Endothelial cell (in vitro differentiated cells): ENCODE results near the gene LRRN2. TPM values are rescaled to one million over a fixed set of nuclear protein-coding genes. Genes with fewer than 3 reads are reported as not detected.
"Not testable (repeated sequence)": the region's sequence is repeated elsewhere in the genome, so short reads cannot be mapped to it uniquely, and the experiment has no call there.

Experiments
- DNase-seq: peaks from one replicate; pipeline ENCODE4 v3.0.0; 2021; ENCODE audit warnings: low spot score
- H3K27ac Mint-ChIP-seq: one replicate; pipeline ENCODE4 v1.8.0; 2021; ENCODE audit warnings: mixed read lengths, inconsistent platforms; ENCODE audit not compliant: unreplicated experiment
- H3K27me3 Mint-ChIP-seq: one replicate; pipeline ENCODE4 v1.8.0; 2021; ENCODE audit warnings: mild to moderate bottlenecking, moderate library complexity, mixed read lengths, inconsistent platforms; ENCODE audit not compliant: unreplicated experiment
- H3K36me3 Mint-ChIP-seq: one replicate; pipeline ENCODE4 v1.8.0; 2021; ENCODE audit warnings: mild to moderate bottlenecking, low read depth, mixed read lengths, inconsistent platforms; ENCODE audit not compliant: unreplicated experiment
- H3K4me1 Mint-ChIP-seq: one replicate; pipeline ENCODE4 v1.8.0; 2021; ENCODE audit warnings: mild to moderate bottlenecking, mixed read lengths, inconsistent platforms; ENCODE audit not compliant: unreplicated experiment
- H3K4me3 Mint-ChIP-seq: one replicate; pipeline ENCODE4 v1.8.0; 2021; ENCODE audit warnings: mild to moderate bottlenecking, mixed read lengths, inconsistent platforms; ENCODE audit not compliant: unreplicated experiment
- H3K9me3 Mint-ChIP-seq: one replicate; pipeline ENCODE4 v1.8.0; 2021; ENCODE audit warnings: mixed read lengths, inconsistent platforms; ENCODE audit not compliant: unreplicated experiment
- total RNA-seq: library from RNA; stranded (reverse); fragmentation: NEBNext Ultra II Directional; extraction: Animal tissue kit (Norgen Biotek cat#: 25700); gene quantifications from one replicate; pipeline ENCODE4 v1.2.1, GENCODE V29; 2021; ENCODE audit not compliant: unreplicated experiment
- TF ChIP-seq, protein P1 (sequence below): fragments of 200-600 bp; sonication (generic); IDR thresholded peaks from one replicate; pipeline ENCODE4 v1.5.0; 2021; ENCODE audit warnings: antibody characterized with exemption; ENCODE audit not compliant: unreplicated experiment

The LRRN2 gene
- total RNA-seq, 1 donor from 2014 or later = 71.1 TPM

DNA sequence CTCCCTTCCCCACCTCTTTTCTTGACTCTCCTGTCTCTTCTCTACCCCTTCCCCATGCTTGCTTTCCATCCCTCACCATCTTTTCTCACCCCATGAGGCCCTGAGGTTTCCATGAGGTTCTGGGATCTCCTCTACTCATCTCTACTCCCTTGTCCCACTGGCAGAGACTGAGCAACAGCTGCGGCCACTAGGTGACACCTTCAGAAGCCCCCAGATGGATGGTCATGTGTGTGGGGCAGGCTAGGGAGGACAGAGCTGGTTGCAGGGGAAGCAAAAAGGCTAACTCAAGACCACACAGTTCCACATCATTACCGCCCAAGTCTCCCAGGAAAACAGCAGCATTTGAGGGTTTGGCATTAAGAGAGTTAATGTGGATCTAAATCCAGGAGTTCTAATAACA, 45.0 kb downstream of the LRRN2 start:
- Mint-ChIP-seq H3K27me3 (peaks cover 7% of the 10 kb centered on the region), H3K4me3 (no peak overlapping the region), H3K9me3 (no peaks in the 10 kb centered on the region), H3K27ac (no peak overlapping the region), H3K36me3 (peaks cover 4% of the 10 kb centered on the region), H3K4me1 (no peaks in the 10 kb centered on the region)
- no peak for DNase-seq
- TF ChIP-seq, protein P1, sequence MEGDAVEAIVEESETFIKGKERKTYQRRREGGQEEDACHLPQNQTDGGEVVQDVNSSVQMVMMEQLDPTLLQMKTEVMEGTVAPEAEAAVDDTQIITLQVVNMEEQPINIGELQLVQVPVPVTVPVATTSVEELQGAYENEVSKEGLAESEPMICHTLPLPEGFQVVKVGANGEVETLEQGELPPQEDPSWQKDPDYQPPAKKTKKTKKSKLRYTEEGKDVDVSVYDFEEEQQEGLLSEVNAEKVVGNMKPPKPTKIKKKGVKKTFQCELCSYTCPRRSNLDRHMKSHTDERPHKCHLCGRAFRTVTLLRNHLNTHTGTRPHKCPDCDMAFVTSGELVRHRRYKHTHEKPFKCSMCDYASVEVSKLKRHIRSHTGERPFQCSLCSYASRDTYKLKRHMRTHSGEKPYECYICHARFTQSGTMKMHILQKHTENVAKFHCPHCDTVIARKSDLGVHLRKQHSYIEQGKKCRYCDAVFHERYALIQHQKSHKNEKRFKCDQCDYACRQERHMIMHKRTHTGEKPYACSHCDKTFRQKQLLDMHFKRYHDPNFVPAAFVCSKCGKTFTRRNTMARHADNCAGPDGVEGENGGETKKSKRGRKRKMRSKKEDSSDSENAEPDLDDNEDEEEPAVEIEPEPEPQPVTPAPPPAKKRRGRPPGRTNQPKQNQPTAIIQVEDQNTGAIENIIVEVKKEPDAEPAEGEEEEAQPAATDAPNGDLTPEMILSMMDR = no peak

- H3K27me3 Mint-ChIP-seq = no peaks in the 10 kb centered on the region
- TF ChIP-seq, protein P1 = no peak
Measured at GRCh38 chr1:204634260-204634910, 51.2 kb downstream of the LRRN2 start.

DNA sequence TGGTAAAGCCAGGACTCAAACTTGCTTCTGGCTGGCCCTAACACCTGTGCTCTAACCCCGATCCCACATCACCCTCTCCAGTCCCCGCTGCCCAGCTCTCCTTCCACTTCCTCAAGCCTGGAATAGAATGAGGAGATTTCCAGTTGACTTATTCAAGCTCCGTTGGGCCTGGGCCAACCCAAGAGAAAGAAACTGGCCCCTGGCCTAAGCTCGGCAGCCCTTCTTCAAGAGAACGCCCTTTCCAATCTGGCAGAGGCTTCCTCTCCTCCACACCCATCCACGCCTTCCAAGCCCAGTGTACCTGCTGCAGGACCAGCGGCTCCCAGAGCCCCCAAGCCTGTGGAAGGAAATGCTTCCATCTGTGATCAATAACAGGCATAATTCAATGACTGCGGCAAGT, 51.9 kb downstream of the LRRN2 start:
- no peak for DNase-seq
- Mint-ChIP-seq H3K27me3 (no peaks in the 10 kb centered on the region), H3K4me1 (peaks cover 13% of the 10 kb centered on the region), H3K4me3 (no peak overlapping the region), H3K9me3 (no peaks in the 10 kb centered on the region), H3K36me3 (peaks cover 25% of the 10 kb centered on the region), H3K27ac (no peak overlapping the region)
- TF ChIP-seq, protein P1 = no peak

More at GRCh38 chr1:204634260-204634910, 51.2 kb downstream of the LRRN2 start:
- Mint-ChIP-seq H3K4me1 (peaks cover 8% of the 10 kb centered on the region), H3K27ac (no peak overlapping the region), H3K9me3 (no peaks in the 10 kb centered on the region), H3K4me3 (no peak overlapping the region), H3K36me3 (peaks cover 20% of the 10 kb centered on the region)
- DNase-seq = no peak

DNA sequence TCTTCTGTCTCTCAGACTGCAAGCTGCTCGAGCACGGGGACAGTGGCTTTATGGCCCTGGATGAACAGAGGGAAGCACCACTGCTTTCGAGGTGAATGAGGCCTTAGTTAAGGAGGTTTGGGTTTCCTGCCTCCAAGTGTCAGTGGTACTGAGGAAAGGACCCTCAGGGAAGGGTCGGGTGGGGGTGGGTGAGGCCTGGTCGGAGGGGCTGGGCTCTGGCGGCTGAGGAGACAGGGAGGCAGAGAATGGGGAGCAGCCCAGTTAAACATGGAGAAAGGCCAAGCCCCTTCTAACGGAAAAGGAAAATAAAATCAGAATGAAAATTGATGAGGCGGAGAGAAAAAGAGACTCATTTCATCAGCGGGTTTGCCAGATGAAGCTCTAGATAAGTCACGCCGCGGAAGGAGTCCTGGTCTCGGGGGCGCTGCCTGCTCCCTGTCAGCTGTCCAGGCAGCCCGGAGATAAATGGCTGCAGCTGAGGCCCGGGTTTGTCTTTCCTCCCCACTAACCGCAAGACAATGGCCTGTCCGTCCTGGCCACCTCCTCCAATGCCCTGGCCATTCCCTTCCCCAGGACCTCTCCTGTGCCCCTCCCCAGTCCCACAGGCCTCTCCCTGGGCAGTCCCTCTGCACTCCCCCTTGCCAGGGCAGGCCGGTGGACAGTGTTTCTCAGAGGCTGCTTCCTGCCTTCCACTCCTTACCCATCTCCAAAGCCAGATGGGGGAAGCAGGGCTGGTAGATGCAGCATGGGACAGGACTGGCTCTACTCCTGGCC, 55.2 kb downstream of the LRRN2 start:
- no peak overlapping the region for H3K27ac Mint-ChIP-seq
- TF ChIP-seq, protein P1 = no peak
- DNase-seq = no peak
- H3K4me3 Mint-ChIP-seq = no peak overlapping the region
- H3K4me1 Mint-ChIP-seq = peaks cover 27% of the 10 kb centered on the region
- peaks cover 33% of the 10 kb centered on the region for H3K36me3 Mint-ChIP-seq
- peaks cover 2% of the 10 kb centered on the region for H3K27me3 Mint-ChIP-seq
- H3K9me3 Mint-ChIP-seq = no peaks in the 10 kb centered on the region

- Mint-ChIP-seq H3K27ac (peak overlapping the region; percentile 32), H3K36me3 (peaks cover 36% of the 10 kb centered on the region), H3K4me1 (peaks cover 31% of the 10 kb centered on the region)
- H3K27me3 Mint-ChIP-seq, H3K9me3 Mint-ChIP-seq, H3K4me3 Mint-ChIP-seq, DNase-seq: not testable (repeated sequence)
Measured at GRCh38 chr1:204629459-204629858, 56.1 kb downstream of the LRRN2 start.
